Activated B cell treated with CpG ODN at 0.5 μM for 24 hours (primary cell): ENCODE measurements around the gene AURKB. TPM values are rescaled to one million over a fixed set of nuclear protein-coding genes. Genes with fewer than 3 reads are reported as not detected.
A peak's percentile ranks its signal among the peaks of the same experiment; 100 is the strongest.

Experiments used
- ATAC-seq: fragments of 200-7000 bp; cut with Tn5 transposase; one replicate; pipeline ENCODE4 v1.10.0; 2021; ENCODE audit warnings: low read depth, mild to moderate bottlenecking, moderate library complexity
- CTCF ChIA-PET: fragments of 350-600 bp; sonication (Branson Sonifier 250); formaldehyde crosslinking; loops from one replicate; lab custom pipeline; 2021; ENCODE audit warnings: antibody characterized with exemption; lab: Charles Lee
- POLR2A ChIA-PET: fragments of 350-600 bp; sonication (Branson Sonifier 250); formaldehyde crosslinking; loops from one replicate; lab custom pipeline; 2021; ENCODE audit warnings: antibody characterized with exemption; lab: Charles Lee
- DNase-seq: peaks from one replicate; pipeline ENCODE4 v3.0.0; 2022
- H3K27ac Mint-ChIP-seq: one replicate; pipeline ENCODE4 v1.8.0; 2020; ENCODE audit warnings: mixed read lengths
- H3K27me3 Mint-ChIP-seq: one replicate; pipeline ENCODE4 v1.8.0; 2021; ENCODE audit warnings: mixed read lengths
- H3K36me3 Mint-ChIP-seq: one replicate; pipeline ENCODE4 v1.8.0; 2021; ENCODE audit warnings: low read depth, mixed read lengths
- H3K4me1 Mint-ChIP-seq: one replicate; pipeline ENCODE4 v1.8.0; 2021; ENCODE audit warnings: mixed read lengths
- H3K4me3 Mint-ChIP-seq: one replicate; pipeline ENCODE4 v1.8.0; 2020; ENCODE audit warnings: mild to moderate bottlenecking, mixed read lengths
- H3K9me3 Mint-ChIP-seq: one replicate; pipeline ENCODE4 v1.8.0; 2020; ENCODE audit warnings: mixed read lengths
- intact Hi-C: fragments of 100-400 bp; cut with micrococcal nuclease; formaldehyde crosslinking; loops from one replicate; pipeline ENCODE4 v1.15.1; 2024
- total RNA-seq: library from RNA; stranded (reverse); gene quantifications from 2 replicates; pipeline ENCODE4 v1.2.3, GENCODE V29; 2022
- TF ChIP-seq, protein P1 (sequence below): fragments of 200-600 bp; IDR thresholded peaks from one replicate; pipeline ENCODE4 v1.8.0; 2022; ENCODE audit warnings: antibody characterized with exemption, mild to moderate bottlenecking

AURKB gene
- total RNA-seq, 1 donor from 2014 or later: 3.0 TPM

DNA sequence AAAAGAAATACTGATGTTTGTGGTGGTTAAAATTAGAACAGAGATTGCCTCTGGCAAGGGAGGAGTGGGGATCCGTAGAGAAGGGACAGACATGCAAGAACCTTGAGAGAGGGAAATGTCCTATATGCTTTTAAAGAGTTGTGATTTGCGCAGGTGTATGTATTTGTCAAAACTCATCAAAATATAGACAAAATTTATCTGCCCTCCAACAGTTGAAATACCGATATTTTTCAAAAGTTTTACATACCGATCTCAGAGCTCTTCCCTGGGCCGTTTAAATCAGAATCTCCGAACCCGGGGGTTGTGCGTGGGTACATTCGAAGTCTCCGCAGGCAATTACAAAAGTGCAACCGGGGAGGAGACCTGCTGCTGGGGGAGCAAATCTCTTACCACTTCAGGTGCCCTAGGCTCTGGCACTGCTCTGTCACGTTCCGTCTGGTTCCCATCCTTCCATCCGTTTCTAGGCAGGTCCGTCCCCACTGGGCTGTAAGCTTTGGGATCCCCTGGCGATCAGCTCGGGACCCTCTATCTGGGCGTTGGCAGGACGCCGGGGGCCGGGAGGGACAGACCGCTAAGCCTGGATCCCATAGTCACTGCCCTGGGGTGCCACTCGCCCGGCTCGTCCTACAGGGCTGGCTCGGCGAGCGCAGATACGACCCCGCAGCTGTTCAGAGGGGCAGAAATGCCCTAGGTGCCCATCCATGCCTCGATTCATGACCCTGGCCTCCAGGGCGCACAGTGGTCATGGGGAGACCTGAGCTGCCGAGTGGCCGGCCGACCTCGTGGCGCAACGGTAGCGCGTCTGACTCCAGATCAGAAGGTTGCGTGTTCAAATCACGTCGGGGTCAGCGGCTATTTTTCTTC is 24.6 kb downstream of the AURKB start:
- TF ChIP-seq, protein P1, sequence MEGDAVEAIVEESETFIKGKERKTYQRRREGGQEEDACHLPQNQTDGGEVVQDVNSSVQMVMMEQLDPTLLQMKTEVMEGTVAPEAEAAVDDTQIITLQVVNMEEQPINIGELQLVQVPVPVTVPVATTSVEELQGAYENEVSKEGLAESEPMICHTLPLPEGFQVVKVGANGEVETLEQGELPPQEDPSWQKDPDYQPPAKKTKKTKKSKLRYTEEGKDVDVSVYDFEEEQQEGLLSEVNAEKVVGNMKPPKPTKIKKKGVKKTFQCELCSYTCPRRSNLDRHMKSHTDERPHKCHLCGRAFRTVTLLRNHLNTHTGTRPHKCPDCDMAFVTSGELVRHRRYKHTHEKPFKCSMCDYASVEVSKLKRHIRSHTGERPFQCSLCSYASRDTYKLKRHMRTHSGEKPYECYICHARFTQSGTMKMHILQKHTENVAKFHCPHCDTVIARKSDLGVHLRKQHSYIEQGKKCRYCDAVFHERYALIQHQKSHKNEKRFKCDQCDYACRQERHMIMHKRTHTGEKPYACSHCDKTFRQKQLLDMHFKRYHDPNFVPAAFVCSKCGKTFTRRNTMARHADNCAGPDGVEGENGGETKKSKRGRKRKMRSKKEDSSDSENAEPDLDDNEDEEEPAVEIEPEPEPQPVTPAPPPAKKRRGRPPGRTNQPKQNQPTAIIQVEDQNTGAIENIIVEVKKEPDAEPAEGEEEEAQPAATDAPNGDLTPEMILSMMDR: no peak
- H3K36me3 Mint-ChIP-seq: no peaks in the 10 kb centered on the region
- H3K27ac Mint-ChIP-seq: no peak overlapping the region
- CTCF ChIA-PET: interaction anchor here (1.1 to 3.3 kb wide), 4 partner anchors 9 to 66 kb away, joined by 4 to 20 read pairs (median 9); partner anchors contain the start of gene TMEM107
- ATAC-seq: peak; percentile 10
- no peaks in the 10 kb centered on the region for H3K9me3 Mint-ChIP-seq
- peaks cover 21% of the 10 kb centered on the region for H3K4me1 Mint-ChIP-seq
- H3K27me3 Mint-ChIP-seq: no peaks in the 10 kb centered on the region
- POLR2A ChIA-PET: interaction anchor here (0.6 to 12.3 kb wide), 19 partner anchors 11 to 570 kb away, joined by 3 to 365 read pairs (median 5); partner anchors contain the start of genes AURKB, CTC1, HES7 and PFAS
- intact Hi-C loops: loop anchor here (1.0 kb wide), 4 partner anchors 13 to 61 kb away; no protein-coding TSS in a partner anchor
- no peak overlapping the region for H3K4me3 Mint-ChIP-seq
- peak; percentile 96 for DNase-seq

DNA sequence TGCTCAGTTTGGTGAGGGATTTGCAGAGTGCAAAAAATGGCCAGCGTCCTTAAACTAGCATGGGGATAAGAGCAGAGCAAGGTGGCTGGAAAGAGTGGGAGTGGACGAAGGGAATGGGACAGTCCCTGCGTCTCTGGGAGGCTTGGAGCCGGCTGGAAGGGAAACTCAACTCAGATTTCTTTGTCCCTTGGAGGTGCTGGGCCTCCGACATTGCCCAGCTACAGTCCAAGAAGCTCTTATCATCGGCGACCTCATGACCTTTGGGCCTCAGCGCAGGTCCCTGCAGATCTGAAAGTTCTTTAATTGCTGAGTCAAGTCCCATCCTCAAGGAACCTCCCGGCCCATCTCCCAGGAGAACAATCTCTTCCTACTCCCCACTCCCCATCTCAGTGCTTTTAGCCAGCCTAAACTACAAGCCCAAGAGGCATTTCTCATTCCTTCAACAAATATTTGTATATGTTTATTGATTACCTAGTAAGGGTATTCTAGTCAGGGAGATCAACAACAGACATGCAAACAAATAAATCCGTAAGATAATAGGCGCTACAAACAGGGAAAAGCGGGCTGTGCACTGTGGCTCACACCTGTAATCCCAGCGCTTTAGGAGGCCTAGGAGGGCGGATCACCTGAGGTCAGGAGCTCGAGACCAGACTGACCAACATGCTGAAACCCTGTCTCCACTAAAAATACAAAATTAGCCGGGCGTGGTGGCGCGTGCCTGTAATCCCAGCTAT is 33.2 kb downstream of the AURKB start:
- no peak for ATAC-seq
- peaks cover 48% of the 10 kb centered on the region for H3K4me1 Mint-ChIP-seq
- no peaks in the 10 kb centered on the region for H3K27me3 Mint-ChIP-seq
- ChIA-PET CTCF (interaction anchor here (2.4 kb wide), 1 partner anchor 9 kb away, joined by 8 read pairs; no protein-coding TSS in a partner anchor), POLR2A (interaction anchor here (0.6 to 9.2 kb wide), 12 partner anchors 9 to 562 kb away, joined by 3 to 365 read pairs (median 5); partner anchors contain the start of genes BORCS6 and CTC1)
- no peaks in the 10 kb centered on the region for H3K9me3 Mint-ChIP-seq
- intact Hi-C loops: loop anchor here (1.0 kb wide), 1 partner anchor 123 kb away; no protein-coding TSS in a partner anchor
- H3K36me3 Mint-ChIP-seq: peaks cover 4% of the 10 kb centered on the region
- no peak for DNase-seq
- H3K4me3 Mint-ChIP-seq: peak overlapping the region; percentile 90
- peak overlapping the region; percentile 89 for H3K27ac Mint-ChIP-seq
- TF ChIP-seq, protein P1: no peak

DNA sequence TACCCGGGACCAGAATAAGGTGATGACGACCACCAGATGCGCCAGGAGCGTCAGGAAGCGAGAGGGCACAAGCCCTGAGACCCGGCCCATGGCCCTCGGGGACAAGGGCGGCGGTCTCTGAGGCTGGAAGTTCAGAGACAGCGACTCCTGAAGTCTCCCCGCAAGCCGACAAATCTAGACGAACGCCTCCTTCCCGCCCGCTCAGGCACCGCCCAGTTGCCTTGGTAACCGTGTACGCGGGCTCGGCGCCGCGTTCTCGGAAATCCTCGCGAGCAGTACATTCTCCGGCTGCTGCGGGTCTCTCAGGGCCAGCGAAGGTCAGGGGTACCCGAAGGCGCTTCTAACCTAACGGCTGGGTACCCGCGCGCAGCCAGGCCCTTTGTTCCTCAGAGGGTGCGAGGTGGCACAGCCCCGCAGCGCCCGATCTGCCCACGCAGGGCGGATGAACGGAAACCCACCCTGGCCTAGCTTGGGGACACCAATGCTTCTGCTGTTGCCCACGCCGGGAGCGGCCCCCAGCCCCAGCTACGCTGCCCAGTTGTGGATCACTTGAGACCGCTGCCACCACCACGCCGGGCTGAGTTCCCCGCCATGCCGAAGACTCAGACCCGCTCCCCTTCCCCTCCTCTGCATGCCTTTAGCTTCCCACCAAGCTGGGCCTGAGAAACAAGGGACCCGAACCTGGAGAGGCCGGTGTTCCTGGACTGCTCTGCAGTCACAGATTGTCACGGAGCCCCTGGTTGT is 34.0 kb downstream of the AURKB start, which contains the start of gene TMEM107:
TSS of gene TMEM107 (minus strand) at position 184 of the 744 bp plus-strand sequence. CDS start at position 90, 94 bp downstream.
- DNase-seq (peak; percentile 80), ATAC-seq (peak; percentile 46)
- H3K36me3 Mint-ChIP-seq: peaks cover 4% of the 10 kb centered on the region
- H3K4me3 Mint-ChIP-seq: peak within 1 kb of the TSS; percentile 90
- CTCF ChIA-PET: interaction anchor here (2.4 kb wide), 1 partner anchor 10 kb away, joined by 8 read pairs; no protein-coding TSS in a partner anchor
- POLR2A ChIA-PET: interaction anchor here (0.6 to 9.2 kb wide), 13 partner anchors 8 to 490 kb away, joined by 3 to 365 read pairs (median 5); partner anchors contain the start of genes BORCS6 and CTC1
- H3K9me3 Mint-ChIP-seq: no peaks in the 10 kb centered on the region
- intact Hi-C loops: loop anchor here (1.0 kb wide), 1 partner anchor 124 kb away; no protein-coding TSS in a partner anchor
- H3K27ac Mint-ChIP-seq: peak within 1 kb of the TSS; percentile 89
- H3K4me1 Mint-ChIP-seq: peaks cover 44% of the 10 kb centered on the region
- no peaks in the 10 kb centered on the region for H3K27me3 Mint-ChIP-seq
- TF ChIP-seq, protein P1: no peak

DNA sequence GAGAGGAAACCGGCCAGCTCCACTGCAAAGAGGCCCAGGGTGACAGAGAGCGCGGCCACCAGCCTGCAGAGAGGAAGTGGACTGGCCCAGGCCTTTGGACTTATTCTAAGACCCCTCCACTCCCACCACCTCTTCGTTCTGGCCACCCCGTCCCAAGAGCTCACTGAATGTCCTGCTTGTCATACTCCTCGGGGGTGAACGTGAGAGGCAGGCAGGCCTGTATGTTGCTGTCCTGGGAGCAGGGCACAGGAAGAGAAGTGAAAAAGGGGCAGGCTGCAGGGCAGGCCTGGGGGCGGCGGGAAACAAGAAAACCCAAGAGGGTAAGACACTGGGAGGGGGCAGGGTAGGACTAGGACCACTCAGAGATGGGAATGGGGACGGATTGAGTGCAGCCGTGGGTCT is 34.6 kb downstream of the AURKB start:
- TF ChIP-seq, protein P1: no peak
- peak overlapping the region; percentile 89 for H3K27ac Mint-ChIP-seq
- ChIA-PET CTCF (interaction anchor here (2.4 kb wide), 1 partner anchor 10 kb away, joined by 8 read pairs; no protein-coding TSS in a partner anchor), POLR2A (interaction anchor here (0.6 to 9.2 kb wide), 9 partner anchors 11 to 490 kb away, joined by 3 to 365 read pairs (median 5); partner anchors contain the start of gene BORCS6)
- peak overlapping the region; percentile 90 for H3K4me3 Mint-ChIP-seq
- peaks cover 44% of the 10 kb centered on the region for H3K4me1 Mint-ChIP-seq
- no peaks in the 10 kb centered on the region for H3K27me3 Mint-ChIP-seq
- H3K9me3 Mint-ChIP-seq: no peaks in the 10 kb centered on the region
- ATAC-seq (no peak), DNase-seq (no peak)
- peaks cover 4% of the 10 kb centered on the region for H3K36me3 Mint-ChIP-seq
- intact Hi-C loops: loop anchor here (1.0 kb wide), 1 partner anchor 125 kb away; no protein-coding TSS in a partner anchor
